ENCODE results near the gene ENOX2.
"Not testable (repeated sequence)": the region's sequence is repeated elsewhere in the genome, so short reads cannot be mapped to it uniquely, and the experiment has no call there.

The ENOX2 gene

DNA sequence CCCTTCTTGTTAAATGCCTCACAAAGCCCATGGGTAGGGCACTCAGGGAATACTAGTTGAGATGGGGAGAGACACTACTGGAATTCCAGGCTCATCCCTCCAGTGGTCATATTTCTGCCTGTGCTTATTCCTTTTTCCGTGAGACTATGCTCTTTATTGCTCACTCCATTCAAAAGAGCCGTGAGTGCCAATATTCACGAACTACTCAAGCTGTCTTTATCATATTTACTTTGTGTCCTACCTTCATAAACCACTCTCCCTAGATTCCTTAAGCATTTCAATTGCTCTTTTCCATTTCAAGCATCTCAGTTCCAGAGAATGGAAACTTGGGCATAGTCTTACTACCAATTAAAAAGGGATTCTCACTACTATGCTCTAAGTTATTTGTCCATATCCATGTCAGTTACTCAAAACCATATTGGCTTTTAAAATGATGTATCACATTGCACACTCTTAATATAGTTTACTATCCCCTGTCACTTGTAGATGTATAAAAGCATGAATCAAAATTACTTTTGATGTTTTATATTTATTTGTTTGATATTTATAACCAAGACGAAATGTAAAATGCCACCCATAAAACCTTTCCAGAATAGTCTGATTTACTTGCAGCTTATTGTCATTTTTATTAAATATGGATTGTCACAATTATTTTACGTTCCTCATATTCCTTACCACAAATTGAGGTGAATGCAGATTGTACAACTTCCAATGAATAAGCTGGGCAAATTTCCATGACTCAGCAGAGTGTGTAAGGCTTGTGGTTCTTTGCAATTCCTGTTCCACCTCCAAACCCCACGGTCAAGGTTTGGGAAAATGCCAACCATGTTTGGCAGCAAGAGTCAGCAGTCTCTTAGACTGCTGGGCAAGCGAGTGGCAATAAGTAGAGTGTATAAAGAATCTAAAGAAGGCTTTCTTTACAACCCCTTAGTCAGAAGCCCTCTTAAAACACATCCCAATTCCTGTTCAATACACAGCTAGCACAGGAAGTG, 24.4 kb downstream of the ENOX2 start:
- DNase-seq, result no peak

DNA sequence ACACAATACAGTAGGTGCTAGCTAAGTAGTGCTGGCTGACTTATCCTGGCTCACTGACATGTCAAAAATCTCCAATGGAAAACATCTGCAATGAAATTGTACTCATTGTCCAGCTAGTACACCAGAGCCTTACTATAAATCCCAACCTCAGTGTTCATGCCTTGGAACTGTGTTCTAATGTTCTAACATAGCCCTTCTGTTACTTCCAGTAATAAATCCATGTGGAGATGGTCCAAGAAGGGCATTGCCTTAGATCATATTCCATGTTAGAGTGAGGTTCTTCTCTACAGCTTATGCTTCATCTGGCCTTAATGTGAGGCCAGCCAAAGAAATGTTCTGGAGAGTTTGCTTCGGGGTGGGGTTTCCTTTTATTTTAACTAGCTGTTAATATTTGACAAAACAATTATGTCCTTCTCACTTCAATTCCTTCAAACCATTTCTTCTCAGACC, 25.1 kb downstream of the ENOX2 start:
- DNase-seq, result no peak

DNA sequence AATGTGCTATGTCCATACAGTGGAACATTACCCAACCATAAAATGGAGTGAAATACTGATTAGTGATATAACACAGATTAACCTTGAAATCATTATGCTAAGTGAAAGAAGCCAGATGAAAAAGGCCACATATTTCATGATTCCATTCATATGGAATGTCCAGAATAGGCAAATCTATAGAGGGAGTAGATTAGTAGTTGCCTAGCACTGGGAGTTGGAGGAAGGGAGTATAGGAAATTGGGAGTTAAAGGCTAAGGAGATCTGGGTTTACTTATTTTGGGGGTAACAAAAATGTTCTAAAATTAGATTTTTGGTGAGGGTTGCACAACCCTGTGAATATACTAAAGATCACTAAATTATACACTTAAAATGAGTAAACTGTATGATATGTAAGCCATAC, 26.8 kb downstream of the ENOX2 start:
- DNase-seq, result no peak

DNA sequence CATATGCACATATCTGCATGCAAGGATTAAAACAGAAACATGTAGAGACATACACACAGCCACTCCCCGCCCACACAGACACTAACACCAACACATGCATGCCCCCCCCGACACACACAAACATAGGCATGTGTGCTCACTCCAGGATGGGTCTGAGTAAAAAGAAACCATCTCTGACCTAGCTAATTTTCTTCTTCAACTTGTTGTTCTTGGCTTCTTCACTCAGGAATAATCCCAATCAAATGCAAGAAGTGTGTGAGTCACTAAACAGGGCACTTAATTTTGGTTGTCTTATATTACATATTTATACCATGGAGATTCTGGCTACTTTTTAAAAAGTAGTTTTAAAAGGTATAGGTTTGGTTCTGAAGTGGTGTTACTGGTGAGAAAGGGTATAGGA, 28.3 kb downstream of the ENOX2 start:
- DNase-seq, result no peak

DNA sequence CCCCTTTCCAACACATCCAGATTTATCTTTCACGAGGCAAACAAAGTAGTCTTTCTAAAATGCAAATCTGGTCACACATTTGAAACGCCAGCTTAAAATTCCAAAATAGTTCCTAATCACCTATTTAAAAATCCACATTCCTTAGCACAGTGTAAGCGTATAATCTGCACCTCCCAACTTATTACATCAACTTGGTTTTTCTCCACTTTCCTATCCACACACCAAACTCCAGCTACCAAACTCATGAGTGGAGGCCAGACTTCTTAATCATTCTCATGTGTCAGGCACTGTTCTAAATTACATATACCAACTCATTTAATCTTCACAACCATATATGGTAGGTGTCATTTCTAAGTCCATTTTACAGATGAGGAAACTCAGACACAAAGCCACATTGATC, 33.8 kb downstream of the ENOX2 start:
- DNase-seq, result no peak

DNA sequence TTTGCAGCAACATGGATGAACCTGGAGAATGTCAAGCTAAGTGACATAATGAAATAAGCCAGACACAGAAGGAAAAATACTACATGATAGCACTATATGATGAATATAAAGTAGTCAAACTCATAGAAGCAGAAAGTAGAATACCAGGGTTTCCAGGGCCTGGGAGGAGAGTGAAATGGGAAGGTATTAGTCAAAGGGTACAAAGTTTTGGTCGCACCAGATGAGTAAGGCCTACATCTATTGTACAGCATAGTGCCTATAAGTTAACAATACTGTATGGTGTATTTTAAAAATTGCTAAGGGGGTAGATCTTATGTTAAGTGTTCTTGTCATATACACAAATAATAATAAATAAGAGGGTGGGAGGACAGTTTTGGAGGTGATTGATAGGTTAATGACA, 41.5 kb downstream of the ENOX2 start:
- no peak for DNase-seq

DNA sequence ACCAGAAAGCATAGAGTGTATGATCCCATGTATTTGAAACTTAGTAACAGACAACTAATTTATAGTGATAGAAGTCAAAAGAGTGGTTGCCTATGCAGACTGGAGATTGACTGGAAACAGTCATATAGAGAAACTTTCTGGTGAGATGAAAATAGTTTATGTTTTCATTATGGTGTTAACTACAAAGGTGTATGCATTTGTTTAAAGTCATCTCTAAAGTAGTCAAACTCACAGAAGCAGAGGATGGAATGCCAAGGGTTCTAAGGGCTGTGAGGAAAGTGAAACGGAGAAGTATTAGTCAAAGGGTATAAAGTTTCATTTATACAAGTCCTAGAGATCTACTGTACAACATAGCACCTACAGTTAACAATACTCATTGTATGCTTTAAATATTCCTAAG, 45.8 kb downstream of the ENOX2 start:
- DNase-seq, result no peak

DNA sequence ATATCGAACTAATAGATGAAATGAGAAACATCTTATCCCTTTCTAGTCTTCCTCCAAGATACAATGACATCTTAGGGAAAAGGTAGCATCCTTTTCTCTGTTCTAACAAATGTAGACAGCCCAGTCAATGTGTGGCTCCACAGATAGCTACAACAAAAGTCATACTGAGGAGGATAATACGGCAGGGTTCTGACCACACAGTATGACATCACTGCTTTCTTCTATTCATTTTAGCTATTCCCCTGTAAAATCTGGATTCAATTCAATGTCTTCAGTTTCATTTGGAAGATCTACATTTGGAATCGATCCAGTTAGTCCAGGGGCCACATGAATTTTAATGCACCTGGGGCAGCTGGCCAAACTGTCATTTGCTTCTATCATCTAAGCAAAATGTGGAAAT, 51.4 kb downstream of the ENOX2 start:
- DNase-seq, result no peak

DNA sequence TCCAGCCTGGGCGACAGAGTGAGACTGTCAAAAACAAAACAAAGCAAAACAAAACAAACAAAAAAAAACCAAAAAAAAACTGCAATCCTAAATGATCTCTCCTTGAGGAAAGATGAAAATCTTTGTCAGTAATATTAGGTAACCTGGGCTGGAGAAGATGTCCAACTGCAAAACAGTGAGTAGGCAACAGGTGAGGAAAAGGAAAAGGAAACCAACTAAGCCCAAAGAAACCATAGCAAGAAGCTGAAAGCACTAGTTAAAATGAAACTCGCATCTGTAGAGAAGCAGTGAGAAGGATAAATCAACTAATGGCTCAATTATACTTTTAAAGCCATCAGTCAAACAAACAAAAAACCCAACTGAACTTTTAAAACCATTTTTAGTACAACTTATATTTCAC, 54.2 kb downstream of the ENOX2 start:
- no peak for DNase-seq

DNA sequence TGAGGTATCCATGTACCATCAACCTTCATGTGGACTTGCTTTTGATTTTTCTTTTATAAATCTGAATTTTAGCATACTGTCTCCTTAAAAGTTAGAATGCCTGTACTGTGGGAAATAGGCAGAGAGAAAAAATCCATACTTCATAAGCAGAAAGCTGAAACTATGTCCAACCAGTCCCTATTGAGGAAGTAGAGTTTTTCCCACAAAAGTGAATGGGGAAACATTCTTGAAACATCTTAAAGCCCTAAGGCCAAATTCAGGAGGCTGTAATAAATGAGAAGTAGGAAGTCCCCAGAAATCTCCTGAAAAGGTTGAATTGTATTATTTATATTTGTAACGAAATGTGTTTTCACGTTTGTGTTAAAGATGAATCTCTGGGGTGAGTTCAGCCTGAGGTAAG, 56.3 kb downstream of the ENOX2 start:
- no peak for DNase-seq

DNA sequence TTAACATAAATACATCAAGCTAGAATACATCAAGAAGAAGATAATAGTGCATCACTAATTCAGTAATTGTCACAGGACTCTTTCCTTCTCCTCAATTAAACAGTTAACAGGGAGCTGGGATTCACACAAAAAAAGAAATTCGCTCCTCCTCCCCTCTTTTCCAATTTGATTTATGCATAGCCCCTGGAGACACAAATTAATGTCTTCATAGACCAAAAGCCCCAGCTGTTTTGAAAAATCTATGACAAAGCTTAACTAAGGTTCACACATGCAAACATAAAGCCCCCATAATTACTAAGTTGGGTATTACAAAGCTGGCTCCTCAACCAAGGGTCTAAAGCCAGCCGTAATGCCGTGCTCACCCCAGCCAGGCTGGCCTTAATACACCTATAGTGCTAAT, 61.2 kb downstream of the ENOX2 start:
- no peak for DNase-seq

DNA sequence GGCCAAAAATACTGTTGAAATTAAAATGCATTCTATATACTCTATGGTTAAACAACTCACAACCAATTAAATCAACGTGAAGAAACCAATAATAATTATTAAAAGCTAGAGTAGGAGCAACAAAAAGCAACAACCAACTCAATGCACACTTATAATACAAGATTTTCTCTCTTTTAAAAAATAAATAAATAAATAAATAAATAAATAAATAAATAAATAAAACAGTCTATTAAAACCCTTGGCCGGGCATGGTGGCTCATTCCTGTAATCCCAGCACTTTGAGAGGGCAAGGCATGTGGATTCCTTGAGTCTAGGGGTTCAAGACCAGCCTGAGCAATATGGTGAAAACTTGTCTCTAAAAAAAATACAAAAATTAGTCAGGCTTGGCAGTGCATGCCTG, 62.7 kb downstream of the ENOX2 start:
- DNase-seq, result no peak

DNA sequence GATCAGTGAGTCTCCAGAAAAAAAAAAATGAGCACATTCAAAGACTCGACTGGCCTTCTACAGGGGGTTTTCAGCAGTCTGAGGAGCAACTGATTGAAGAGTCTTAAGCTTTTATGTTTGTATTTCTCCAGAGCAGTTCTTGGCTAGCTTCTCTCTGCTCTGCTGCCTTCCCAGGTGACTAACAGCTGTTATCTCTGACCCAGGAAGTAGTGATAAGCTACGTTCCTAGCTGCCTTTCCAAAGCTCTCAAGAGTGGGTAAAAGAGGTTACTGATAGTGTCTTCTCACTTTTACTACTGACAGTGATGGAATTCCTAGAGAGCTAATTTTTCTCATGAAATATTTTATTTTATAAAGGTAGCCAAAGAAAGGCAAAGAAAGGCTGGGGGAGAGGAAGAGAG, 66.6 kb downstream of the ENOX2 start:
- DNase-seq, result no peak

DNA sequence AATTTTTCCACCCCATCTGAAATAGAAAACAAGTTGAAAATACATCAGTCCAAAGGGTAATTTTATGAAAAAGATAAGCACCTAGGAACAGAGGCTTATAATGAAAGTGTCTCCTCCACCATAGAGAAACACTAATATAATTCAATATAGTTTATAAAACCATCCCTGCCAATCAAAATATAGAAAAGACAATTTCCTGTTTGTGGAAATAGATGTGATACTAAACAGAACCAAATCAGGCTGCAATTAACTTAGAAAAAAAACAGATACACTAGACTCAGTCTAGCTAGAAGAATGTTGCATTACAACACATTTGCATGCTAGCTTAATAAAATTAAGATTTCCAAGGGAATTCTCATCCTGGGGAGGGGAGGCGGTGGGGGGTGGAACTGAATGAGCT, 68.2 kb downstream of the ENOX2 start:
- no peak for DNase-seq

DNA sequence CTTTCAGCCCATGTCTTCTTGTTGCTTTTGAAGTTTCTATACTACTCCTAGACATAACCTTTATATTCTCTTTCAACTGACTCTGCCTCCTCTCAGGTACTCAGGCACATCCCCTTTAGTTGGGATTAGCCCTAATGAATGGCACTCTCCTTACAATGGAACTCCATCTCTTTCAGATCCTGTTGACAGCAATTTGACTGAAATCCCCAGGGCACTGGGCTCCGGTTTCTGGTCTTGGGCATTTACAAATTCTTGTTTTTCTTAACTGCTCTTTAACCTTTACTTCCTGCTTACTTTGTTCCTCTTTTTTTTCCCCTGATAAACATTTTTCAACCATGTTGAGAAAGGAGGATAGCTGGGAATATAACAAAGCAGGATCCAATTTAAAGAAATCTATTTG, 68.9 kb downstream of the ENOX2 start:
- no peak for DNase-seq

DNA sequence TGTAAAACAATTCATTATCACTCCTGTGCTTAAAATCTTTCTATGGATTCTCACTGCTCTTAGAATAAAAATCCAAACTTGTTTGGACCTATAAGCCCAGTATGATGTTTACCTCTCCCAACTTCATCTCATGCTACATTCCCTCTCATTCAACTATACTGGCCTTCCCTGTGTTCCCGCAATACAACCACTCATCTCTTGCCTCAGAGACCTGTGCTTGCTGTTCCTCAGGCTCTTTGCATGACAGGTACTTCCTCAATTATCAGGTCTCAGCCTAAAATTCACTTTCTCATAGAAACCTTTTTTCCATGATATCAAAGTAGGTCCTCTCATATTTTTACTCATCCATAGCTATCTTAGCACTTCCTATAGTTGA, 71.7 kb downstream of the ENOX2 start:
- DNase-seq, result no peak

DNA sequence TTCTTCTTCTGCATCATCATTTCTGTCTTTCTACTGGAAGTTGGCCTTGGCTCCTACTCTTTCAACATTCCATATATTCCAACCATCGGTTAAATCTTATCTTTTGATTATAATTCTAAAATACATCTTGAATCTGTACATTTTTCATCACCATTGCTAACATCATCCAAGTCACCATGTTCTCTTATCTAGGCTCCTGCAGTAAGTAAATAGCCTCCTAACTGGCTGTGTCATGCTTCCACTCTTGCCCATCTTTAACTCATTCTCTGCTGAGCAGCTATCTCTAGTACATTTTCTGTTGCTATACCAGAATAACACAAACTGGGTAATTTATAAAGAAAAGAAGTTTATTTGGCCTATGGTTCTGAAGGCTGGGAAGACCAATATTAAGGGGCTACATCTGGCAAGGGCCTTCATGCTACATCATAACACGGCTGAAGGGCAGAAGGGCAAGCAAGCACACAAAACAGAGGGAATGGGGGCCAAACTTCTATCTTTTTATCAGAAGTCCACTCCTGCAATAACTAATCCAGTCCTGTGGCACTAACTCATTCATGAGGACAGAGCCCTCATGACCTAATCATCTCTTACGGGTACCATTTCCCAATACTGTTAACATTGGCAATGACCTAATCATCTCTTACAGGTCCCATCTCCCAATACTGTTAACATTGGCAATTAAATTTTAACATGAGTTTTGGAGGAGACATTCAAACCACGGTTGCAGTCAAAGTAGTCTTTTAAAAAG, 72.2 kb downstream of the ENOX2 start:
- DNase-seq, result no peak

DNA sequence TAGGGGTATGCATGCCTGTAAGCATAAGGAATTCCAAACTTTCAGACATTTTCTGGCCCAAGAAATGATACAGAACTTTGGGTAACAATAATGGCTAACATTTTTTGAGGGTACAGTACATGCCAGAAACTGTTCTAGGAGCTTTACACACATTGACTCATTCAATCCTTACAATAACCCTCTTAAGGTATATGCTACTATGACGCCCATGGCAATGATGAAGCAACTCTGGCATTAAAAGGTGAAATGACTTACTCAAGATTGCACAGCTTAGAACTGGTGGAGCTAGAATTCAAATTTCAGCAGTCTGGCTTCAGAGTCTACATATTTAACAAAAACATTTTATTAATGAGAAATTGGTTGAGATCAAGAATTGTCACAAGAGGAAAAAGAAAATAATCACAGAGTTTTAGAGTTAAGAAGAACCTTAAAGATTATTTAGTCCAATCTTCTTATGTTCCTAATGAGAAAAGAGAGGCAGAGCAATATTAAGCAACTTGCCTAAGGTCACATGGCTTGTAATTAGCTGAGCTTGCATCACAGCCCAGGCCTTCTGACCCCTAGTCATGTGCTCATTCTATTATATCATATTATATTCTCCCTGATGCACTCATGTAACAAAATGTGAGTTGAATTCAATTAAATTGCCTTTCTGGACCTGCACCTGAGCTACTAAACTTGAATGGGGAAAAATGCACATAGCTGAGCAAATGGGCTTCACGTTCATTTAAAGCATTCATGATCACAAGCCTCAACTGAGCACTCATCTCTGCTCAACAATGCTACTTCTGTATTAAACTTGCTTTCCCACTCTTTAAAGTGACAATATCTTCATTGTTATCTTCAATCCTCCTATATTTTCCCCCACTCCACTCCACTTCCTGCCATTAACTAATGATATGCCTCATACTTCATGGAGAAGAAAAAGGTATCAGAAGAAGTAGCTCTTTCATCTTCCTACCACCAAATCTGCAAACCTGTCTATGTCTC, 73.2 kb downstream of the ENOX2 start:
- DNase-seq, result no peak

DNA sequence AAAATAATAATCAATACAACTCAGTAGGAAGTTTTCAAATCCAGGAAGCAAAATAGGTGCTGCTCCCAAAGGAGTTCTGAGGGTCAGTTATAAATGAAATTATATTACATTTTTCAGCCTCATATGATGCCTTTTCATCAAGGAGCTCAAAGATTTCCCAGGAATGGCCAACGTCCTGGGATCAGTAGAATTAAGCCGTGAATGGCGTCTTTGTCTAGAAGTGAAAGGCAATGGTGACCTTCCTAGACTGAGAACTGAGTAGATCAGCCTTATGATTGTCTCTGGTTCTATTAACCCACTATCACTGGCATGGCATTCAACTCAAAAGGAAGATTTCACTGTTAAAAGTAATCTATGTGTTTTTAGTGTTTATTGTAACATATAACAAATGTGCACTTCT, 74.4 kb downstream of the ENOX2 start:
- no peak for DNase-seq

DNA sequence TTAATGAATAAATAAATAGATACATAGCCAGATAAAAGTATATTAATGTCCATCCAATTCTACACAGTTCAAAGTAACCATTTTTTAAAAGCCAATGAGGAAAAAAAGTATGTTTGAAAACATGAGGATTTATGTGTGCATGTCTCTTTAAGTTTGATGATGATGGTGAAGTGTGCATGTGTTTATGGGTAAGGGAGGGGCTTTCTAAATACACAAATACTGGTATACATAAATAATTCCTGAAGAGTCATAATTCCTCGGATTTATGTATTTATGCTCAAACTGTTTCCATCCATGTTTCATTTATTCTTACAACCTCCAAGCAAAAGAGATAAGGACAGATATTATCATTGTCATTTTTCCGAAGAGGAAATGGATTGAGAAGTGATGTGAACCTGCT, 75.4 kb downstream of the ENOX2 start:
- no peak for DNase-seq

DNA sequence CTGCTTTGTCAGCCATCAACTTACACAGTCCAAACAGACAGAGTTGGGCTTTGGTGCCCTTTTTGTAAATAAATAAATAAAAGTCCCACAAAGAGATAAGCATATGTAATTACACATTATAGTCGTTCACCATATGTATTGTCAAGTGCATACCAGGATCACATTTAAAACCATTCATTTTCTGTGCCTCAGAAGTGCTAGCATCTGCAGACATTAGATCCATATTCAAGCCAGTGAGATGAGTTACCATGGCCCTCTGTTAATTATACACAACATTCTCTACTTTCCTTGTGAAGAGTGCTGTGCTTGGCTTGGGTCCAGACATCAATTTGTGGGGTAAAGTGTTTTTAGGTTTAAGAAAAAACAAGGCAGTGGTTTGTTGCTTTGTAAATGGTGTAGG, 76.8 kb downstream of the ENOX2 start:
- no peak for DNase-seq

DNA sequence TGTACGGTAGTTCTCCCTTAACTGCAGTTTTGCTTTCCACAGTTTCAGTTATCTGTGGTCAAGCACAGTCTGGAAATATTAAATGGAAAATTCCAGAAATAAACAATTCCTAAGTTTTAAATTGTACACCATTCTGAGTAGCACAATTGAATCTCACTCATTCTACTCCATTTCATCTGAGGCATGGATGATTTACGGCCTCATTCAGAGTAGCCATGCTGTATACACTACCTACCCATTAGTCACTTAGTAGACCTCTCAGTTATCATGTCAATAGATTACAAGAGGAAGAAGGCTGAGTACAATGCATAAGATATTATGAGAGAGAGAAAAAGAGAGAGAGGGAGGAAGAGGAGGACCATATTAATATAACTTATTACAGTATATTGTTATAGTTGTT, 77.5 kb downstream of the ENOX2 start:
- DNase-seq, result no peak

DNA sequence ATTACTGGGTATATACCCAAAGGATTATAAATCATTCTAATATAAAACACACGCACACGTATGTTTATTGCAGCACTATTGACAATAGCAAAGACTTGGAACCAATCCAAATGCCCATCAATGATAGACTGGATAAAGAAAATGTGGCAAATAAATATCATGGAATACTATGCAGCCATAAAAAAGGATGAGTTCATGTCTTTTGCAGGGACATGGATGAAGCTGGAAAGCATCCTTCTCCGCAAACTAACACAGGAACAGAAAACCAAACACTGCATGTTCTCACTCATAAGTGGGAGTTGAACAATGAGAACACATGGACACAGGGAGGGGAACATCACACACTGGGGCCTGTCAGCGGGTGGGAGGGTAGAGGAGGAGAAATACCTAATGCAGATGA, 83.6 kb downstream of the ENOX2 start:
- DNase-seq, result not testable (repeated sequence)

Measured in activated CD8-positive, alpha-beta memory T cell treated with anti-CD3 and anti-CD28 coated beads, Interleukin-2, amount 50 U/mL, for 48 hours (primary cell).